ENCODE measurements around the gene TMEM52.
A peak's percentile ranks its signal among the peaks of the same experiment; 100 is the strongest.

TMEM52 gene

DNA sequence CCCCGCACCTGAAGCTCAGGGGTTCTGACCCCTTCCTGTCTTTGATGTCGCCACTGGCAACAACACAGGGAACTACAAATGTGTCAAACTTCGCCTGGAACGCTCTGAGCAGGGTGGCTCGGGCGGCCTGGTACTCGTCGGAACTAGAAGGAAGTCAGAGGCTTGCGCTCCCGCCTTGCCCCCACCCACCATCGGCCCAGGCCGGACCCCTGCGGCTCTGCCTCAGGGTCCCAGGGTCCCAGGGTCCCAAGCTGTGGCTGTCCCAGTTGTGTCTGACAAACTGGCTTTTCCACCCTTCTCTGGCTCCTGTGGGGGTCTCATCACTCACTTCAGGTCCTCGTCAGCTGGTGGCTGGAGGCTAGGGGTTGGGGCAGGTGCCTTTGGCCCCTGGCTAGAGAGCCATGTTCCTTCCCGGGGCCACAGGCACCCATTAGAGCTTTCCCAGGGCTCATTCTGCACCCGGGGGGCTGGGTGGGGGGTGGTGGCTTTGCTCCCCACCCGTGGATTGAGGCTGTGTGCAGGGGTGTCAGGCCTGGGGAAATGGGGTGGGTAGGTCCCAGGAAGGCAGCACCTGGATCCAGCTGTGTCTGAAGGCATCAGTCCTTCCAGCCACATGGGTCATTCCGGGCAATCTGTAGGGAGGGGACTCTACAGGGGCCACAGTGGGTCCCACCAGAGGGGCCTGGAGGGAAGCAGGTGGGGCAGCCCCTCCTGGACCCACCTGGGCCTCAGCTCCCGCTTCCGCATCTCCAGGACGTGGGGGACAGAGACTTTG, 8.0 kb upstream of the TMEM52 start:
- no peak for DNase-seq (ENCODE audit: low read depth)

GRCh38 chr1:1926346-1926811, 7.3 kb upstream of the TMEM52 start:
- DNase-seq (ENCODE audit: low read depth) = no peak

DNA sequence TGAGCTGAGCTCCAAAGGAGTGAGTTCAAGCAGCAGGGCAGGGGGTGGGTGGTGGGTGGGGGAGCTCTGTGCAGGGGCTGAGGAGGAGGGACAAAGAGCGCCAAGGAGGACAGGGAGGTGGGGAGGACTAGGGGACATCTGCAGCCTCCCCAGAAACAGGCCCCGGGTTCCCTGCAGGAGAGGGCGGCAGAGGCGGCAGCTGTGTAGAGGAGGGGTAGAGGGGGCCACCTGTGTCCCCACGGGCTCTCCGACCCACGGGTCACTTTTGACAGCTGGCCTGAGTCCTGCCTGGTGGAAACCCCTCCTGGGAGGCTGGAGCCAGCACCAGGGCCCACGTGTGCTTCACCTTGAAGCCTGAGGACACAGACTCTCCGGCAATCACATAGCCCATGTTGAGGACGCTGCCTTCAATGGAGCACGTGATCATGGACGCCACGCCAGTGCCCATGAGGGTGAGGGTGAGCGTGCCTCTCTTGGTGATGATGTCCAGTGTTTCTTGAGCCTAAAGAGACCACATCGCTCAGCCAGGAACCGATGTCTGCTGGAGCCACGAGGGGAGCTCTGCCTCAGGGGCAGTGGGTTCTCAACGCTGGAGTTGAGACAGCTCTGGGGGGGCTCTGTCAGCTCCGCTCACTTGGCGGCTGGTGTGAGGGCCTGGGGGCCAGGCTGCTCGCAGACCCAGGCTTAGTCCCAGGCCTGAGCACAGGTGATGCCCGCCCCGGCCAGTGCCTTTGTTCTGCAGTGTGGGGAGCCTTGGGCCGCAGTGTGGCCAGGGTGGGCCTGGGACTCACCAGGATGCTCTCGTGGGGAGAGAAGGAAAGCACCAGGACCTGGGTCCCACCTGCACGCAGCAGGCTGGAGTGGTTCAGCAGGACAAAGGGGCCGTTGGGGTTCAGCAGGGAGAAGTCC, 6.6 kb upstream of the TMEM52 start:
- no peak for DNase-seq (ENCODE audit: low read depth)

DNA sequence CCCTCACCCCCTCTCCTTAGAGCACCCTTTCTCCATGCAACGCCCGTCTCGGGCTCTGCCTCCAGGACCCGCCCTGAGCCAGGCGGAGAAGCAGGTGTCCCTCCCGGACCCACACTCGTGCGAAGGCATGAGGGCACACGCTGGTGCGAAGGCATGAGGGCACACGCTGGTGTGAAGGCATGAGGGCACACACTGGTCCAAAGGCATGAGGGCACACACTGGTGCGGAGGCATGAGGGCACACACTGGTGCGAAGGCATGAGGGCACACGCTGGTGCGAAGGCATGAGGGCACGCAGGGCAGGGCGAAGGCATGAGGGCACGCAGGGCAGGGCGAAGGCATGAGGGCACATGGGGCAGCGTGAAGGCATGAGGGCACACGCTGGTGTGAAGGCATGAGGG, 5.8 kb upstream of the TMEM52 start:
- DNase-seq (ENCODE audit: low read depth) = no peak

- DNase-seq (ENCODE audit: low read depth) = no peak
These were observed 5.3 kb upstream of the TMEM52 start for GRCh38 chr1:1924386-1924785.

DNA sequence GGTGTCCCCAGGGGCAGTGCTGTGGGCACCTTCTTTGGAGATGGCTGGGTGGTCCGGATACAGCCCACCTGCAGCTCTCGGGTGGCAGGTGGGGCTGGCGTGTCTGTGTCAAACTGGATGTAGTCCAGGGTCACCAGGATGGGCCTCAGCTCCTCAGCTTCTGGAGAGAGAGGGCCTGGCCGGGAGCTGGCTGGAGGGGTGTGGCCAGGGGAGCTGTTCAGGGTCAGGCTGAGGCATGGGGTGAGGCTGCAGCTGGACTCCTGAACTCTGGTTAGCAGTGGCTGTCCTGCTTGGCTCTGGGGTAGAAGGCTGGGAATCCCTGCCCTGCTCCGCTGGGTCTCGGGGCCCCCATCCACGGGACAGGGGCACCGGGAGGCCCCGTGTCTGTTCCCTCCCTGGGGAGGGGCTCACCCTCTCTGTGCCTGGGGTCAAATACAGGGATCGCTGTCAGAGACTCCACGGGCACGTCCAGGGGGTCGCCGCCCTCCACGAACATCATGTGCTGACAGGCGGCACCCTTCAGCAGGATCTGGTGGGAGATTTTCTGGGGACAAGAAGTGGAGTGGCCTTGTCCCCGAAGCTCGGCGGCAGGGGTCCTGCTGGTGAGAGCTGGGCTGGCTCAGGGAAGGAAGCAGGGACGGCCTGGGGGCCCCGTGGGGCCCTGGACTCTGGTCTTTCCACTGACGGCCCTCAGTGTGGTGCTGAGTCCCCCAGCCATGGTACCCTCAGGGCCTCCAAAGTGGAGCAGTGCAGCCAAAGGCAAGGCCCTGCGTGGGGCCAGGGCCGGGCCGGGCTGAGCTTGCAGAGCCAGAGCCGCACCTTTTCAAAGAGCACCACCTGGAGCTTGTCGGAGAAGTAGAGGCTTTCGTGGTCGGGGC, 4.1 kb upstream of the TMEM52 start:
- DNase-seq (ENCODE audit: low read depth) = no peak

GRCh38 chr1:1922702-1922955, 3.5 kb upstream of the TMEM52 start:
- DNase-seq (ENCODE audit: low read depth) = no peak

GRCh38 chr1:1921901-1922701, 3.0 kb upstream of the TMEM52 start:
- DNase-seq (ENCODE audit: low read depth) = no peak

GRCh38 chr1:1921459-1921862, 2.4 kb upstream of the TMEM52 start:
- DNase-seq (ENCODE audit: low read depth) = no peak

DNA sequence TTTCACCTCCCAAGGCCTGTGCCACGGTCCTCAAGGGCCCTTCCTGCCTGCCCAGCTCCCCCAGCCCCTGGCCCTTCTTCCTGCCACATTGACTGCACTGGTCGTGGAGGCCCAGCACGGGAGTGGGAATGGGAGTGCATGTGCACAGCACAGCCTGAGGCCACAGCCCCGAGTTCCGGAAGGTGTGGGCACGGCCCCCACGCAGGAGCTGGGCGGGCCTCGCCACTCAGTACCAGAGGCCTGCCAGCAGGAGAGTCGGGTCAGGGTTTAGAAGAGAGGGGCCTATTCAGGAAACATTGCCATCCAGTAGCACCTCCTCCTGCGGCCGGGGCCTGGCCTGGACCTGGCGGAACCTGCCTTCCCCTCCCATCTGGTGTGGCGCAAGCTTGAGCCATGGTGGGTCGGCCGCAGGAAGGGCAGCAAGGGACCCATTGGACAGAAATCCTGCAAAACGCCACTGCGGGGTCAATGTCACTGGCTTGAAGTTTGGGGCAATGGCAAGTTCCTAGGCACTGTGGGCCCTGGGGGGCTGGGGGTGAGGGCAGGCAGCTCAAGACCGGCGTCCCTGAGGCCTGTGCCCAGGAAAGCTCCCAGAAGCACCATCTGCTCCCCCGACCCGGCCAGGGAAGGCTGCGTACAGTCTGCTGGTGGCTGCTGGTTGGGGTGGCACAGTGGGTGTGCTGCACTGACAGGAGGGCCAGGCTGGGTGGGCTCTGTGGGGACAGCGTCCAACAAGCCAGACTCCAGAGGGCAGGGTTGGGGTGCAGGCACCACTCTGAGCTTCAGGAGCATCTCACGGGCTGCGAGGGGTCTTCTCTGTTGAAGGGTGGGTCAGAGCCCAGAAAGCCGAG, 1.8 kb upstream of the TMEM52 start:
- DNase-seq (ENCODE audit: low read depth) = no peak

DNA sequence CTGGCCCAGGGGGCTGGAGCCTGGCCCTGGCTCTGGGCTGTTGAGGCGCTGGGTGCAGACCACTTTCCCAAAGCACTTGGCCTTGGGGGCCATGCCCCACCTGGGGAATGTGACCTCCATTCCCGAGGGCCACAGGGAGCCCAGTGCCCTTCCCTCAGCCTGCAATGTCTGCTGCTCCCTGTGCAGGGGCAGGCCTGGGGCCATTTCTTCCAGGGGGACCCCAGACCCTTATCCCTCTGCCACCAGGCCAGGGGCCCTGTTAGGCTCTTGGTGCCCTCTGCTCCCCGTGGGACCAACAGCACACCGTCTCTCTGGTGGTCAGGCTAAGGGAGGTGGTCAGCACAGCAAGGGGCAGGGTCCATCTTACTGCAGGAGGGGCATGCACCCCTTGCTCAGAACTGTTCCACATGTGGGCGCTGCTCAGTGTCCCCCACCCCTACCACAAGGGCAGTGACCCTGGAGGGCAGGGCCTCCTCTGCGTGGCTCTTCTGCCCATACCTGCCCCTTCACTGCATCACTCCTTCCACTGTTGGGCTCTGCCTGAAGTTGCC, 1.1 kb upstream of the TMEM52 start:
- DNase-seq (ENCODE audit: low read depth) = no peak

DNA sequence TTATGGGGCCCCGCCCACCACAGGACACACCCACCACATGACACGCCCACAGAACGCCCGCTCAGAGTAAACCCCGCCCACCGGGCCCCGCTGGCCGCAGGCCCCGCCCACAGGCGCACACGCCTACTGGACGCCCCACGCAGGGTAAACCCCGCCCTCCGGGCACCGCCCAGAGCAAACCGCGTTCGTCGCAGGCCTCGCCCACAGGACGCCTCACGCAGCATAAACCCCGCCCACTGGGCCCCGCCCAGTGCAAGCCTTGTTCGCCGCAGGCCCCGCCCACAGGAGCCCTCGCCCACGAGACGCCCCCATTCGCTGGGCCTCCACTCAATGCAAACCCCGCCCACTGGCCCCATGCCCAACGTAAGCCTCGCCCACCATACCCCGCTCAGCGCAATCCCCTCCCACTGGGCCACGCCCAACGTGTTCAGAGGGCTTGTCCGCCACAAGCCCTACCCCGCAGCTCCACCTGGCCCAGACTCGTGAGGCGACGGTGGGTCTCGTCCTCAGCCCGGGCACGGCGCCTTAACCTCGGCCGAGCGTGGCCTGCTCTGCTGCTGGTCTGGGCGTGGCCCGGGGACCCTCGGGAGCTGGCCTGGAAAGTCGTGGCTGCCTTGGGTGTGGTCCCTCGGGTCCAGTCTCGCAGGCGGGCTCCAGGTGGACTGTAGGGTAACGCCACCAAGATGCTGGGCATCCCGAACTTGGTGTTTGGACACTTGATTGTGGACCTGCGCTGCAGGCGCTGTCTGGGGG, 401 bp upstream of the TMEM52 start:
- DNase-seq (ENCODE audit: low read depth) = peak; percentile 98

DNA sequence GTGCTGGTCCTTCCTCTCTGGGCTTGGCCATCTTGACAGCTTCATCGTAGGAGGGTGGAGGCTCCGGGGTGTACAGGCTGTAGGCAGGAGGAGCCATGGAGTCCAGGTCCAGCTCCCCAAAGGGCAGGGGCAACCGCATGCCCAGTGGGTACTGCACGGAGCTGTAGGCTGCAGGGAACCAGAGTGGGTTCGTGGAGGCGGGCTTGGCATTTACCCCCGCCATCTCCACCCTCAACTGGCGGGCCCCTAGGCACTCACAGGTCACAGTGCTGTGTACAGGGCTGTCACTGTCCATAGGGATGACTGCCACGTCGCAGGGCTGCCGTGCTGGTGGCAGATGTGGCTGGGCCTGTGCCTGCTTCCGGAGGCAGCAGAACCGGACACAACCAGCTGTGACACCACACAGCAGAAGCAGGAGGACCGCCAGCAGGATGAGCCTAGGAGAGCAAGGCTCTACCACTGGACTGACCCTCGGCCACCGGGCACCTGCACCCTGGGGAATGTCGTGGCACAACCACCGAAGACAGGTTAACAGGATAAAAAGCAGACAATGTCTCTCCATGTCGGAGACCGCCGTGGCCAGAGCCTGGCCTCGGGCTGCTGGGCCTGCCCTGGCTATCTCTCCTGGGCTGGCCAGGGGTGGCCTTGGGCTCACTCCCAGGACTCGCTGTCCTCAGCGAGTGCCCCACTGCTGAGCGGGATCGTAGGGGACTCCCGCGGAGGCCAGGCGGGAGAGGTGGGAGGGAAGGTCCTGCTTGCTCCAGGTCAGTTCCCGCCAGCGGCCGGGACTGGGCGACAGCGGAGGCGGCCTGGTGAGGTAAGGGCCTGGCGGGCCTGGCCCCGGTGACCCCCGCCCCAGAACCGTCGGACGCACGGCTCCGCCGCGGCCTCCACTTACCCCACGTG, 831 bp downstream of the TMEM52 start:
- no peak for DNase-seq (ENCODE audit: low read depth)

GRCh38 chr1:1917304-1917976, 1.6 kb downstream of the TMEM52 start:
- no peak for DNase-seq (ENCODE audit: low read depth)

DNA sequence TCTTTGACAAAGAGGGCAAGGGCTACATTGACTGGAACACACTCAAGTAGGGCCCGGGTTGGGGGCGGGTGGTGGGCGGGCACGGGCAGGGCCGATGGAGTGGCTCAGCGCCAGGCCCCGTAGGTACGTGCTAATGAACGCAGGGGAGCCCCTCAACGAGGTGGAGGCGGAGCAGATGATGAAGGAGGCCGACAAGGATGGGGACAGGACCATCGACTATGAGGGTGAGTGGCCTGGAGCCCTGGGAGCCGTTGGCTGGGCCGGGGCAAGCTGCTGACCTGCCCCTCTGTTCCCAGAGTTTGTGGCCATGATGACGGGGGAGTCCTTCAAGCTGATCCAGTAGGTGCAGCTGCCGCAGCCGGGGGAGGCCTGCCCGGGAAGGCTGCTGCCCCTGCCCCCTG, 2.2 kb downstream of the TMEM52 start:
- DNase-seq (ENCODE audit: low read depth) = no peak

DNA sequence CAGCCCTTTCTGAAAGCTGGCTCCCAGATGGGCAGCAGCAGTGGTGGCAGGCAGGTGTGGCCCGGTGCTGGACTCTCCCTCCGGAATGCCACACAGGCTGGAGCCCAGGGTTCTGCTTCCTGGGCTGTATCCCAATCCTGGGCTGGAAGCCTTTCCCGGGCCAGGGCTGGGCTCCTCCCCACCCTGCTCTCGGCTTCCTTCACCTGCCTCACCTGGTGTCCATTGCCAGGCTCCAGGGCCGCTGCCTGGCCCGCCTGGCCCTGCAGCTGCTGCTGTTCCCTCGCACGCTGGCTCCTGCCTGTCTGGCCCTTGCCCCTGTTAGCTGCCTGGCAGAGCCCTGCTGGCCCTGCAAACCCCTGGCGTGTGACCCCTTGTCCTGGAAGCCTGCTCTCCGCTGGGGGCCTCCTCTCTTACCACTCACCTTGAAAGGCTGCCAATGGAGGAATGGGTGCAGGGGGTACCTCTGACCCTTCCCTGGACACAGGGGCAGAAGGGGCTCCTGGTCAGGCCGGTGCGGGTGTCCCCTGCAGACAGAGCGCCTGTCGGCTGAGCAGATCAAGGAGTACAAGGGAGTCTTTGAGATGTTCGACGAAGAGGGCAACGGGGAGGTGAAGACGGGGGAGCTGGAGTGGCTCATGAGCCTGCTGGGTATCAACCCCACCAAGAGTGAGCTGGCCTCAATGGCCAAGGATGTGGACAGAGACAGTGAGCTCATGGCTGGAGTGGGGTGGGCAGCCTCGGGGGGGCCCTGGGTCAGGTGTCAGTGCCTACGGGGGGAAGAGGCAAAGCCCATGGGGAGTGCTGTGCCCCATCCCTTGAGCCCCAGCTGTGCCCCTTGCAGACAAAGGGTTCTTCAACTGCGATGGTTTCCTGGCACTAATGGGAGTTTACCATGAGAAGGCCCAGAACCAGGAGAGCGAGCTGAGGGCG, 2.9 kb downstream of the TMEM52 start:
- no peak for DNase-seq (ENCODE audit: low read depth)
